HG02588 (cell line): ENCODE measurements around the gene CEP44.
"Not testable (repeated sequence)": the region's sequence is repeated elsewhere in the genome, so short reads cannot be mapped to it uniquely, and the experiment has no call there.

Experiments used
- ATAC-seq: cut with Tn5 transposase; IDR thresholded peaks from one replicate; pipeline ENCODE4 v1.9.1; 2021; ENCODE audit warnings: mild to moderate bottlenecking, moderate library complexity; ENCODE audit not compliant: unreplicated experiment

Gene CEP44

GRCh38 chr4:174278467-174278866 is 5.2 kb upstream of the CEP44 start:
- no peak for ATAC-seq

- ATAC-seq = no peak
Measured at GRCh38 chr4:174279433-174280155, 4.1 kb upstream of the CEP44 start.

GRCh38 chr4:174281182-174281737 is 2.5 kb upstream of the CEP44 start:
- ATAC-seq = no peak

- no peak for ATAC-seq
Measured at GRCh38 chr4:174281901-174282300, 1.8 kb upstream of the CEP44 start.

GRCh38 chr4:174282836-174283506 is 740 bp upstream of the CEP44 start:
- peak; percentile 99 for ATAC-seq

- no peak for ATAC-seq
Measured at GRCh38 chr4:174284487-174284886, 776 bp downstream of the CEP44 start.

- no peak for ATAC-seq
Measured at GRCh38 chr4:174286870-174287269, 3.2 kb downstream of the CEP44 start.

GRCh38 chr4:174292473-174292872 is 8.8 kb downstream of the CEP44 start:
- ATAC-seq = no peak

GRCh38 chr4:174294641-174295040 is 10.9 kb downstream of the CEP44 start:
- not testable (repeated sequence) for ATAC-seq

GRCh38 chr4:174295142-174295541 is 11.4 kb downstream of the CEP44 start:
- not testable (repeated sequence) for ATAC-seq

- no peak for ATAC-seq
Measured at GRCh38 chr4:174303687-174304086, 20.0 kb downstream of the CEP44 start.

GRCh38 chr4:174304664-174305063 is 21.0 kb downstream of the CEP44 start:
- ATAC-seq = no peak

- no peak for ATAC-seq
Measured at GRCh38 chr4:174305961-174306360, 22.2 kb downstream of the CEP44 start.

- ATAC-seq = no peak
Measured at GRCh38 chr4:174307694-174308093, 24.0 kb downstream of the CEP44 start.

GRCh38 chr4:174312993-174313392 is 29.3 kb downstream of the CEP44 start:
- ATAC-seq = no peak

- ATAC-seq = no peak
Measured at GRCh38 chr4:174314274-174314673, 30.6 kb downstream of the CEP44 start.

GRCh38 chr4:174314770-174315169 is 31.1 kb downstream of the CEP44 start:
- no peak for ATAC-seq

GRCh38 chr4:174316546-174316945 is 32.8 kb downstream of the CEP44 start:
- ATAC-seq = no peak

GRCh38 chr4:174316954-174317353 is 33.2 kb downstream of the CEP44 start:
- ATAC-seq = no peak

GRCh38 chr4:174317531-174317930 is 33.8 kb downstream of the CEP44 start:
- ATAC-seq = no peak

GRCh38 chr4:174318829-174319764 is 35.4 kb downstream of the CEP44 start:
- ATAC-seq = no peak
